Measurements from ENCODE around the gene KCNQ2.

GRCh38 chr20:63370618-63371187 is 101.8 kb downstream of the KCNQ2 start:
- TF ChIP-seq MAX (IDR thresholded peaks at IDR 0.05) (no peak), CTCF (IDR thresholded peaks at IDR 0.05; ENCODE audit: low read depth, low read length, missing input control) (no peak), YY1 (IDR thresholded peaks at IDR 0.05) (no peak), REST (IDR thresholded peaks at IDR 0.05) (no peak), JUND (IDR thresholded peaks at IDR 0.05) (no peak), GABPA (IDR thresholded peaks at IDR 0.05 in 1 of 2, conservative IDR thresholded peaks at IDR 0.05 in 1 of 2) (no peak), SP1 (IDR thresholded peaks at IDR 0.05) (no peak), TAF1 (conservative IDR thresholded peaks at IDR 0.05) (no peak), EGR1 (IDR thresholded peaks at IDR 0.05; ENCODE audit: low read depth in 2 of 2) (no peak), ZBTB33 (IDR thresholded peaks at IDR 0.05) (no peak)
